ENCODE measurements around the gene PLAC8. TPM values are rescaled to one million over a fixed set of nuclear protein-coding genes. Genes with fewer than 3 reads are reported as not detected.
"Not testable (repeated sequence)": the region's sequence is repeated elsewhere in the genome, so short reads cannot be mapped to it uniquely, and the experiment has no call there.

Gene PLAC8
- total RNA-seq, 3 donors from 2014 or later: 1.1 to 7.9 (median 4.5) TPM

DNA sequence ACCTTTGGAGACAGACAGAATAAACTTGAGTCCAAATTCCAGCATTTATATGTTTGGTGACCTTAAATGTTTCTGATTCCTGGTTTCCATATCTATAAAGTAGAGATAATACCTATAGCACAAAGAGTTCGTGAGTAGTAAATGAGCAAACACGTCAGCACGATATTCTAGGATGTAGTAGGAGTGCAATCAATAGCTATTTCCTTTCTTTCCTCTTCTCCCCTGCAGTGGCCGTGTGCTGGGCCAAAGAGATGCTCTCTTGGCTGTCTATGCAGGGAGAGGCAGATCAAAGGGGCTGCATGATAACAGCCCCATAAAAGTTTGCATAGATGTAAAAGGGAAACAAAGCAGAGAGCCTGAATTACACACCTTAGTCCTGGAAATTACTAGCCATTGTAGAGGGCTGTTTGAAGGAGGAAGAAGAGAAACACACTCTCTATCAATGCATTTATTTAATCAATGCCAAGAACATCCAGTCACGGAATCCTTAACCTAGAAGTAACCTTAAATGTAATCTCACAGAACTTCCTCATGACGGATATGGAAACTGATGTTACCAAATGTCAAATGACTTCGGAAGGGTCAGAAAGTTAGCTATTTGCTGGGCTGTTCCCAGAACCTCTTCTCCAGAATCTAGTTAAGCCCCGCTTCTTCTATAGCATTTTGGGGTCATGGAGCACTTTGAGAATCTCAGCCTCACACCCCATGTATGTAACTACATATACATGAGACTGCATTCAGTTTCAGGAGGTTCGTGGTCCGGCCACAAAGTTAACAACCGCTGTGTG, 35.5 kb upstream of the PLAC8 start:
- no peak for DNase-seq (ENCODE audit: low spot score in 2 of 2)
- TF ChIP-seq POLR2AphosphoS5 (IDR thresholded peaks at IDR 0.05) (no peak), POLR2A (IDR thresholded peaks at IDR 0.05) (no peak)
- TF ChIP-seq, protein P1, sequence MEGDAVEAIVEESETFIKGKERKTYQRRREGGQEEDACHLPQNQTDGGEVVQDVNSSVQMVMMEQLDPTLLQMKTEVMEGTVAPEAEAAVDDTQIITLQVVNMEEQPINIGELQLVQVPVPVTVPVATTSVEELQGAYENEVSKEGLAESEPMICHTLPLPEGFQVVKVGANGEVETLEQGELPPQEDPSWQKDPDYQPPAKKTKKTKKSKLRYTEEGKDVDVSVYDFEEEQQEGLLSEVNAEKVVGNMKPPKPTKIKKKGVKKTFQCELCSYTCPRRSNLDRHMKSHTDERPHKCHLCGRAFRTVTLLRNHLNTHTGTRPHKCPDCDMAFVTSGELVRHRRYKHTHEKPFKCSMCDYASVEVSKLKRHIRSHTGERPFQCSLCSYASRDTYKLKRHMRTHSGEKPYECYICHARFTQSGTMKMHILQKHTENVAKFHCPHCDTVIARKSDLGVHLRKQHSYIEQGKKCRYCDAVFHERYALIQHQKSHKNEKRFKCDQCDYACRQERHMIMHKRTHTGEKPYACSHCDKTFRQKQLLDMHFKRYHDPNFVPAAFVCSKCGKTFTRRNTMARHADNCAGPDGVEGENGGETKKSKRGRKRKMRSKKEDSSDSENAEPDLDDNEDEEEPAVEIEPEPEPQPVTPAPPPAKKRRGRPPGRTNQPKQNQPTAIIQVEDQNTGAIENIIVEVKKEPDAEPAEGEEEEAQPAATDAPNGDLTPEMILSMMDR (IDR thresholded peaks at IDR 0.05): no peak
- no peaks in the 10 kb centered on the region for H3K4me1 ChIP-seq
- intact Hi-C loops (cut with DNase I; ENCODE audit: low total_unique reads): no loop called here
- no peaks in the 10 kb centered on the region for H3K9me3 ChIP-seq
- H3K27ac ChIP-seq: no peak overlapping the region
- no peaks in the 10 kb centered on the region for H3K36me3 ChIP-seq
- H3K4me3 ChIP-seq: no peak overlapping the region
- no peaks in the 10 kb centered on the region for H3K27me3 ChIP-seq

DNA sequence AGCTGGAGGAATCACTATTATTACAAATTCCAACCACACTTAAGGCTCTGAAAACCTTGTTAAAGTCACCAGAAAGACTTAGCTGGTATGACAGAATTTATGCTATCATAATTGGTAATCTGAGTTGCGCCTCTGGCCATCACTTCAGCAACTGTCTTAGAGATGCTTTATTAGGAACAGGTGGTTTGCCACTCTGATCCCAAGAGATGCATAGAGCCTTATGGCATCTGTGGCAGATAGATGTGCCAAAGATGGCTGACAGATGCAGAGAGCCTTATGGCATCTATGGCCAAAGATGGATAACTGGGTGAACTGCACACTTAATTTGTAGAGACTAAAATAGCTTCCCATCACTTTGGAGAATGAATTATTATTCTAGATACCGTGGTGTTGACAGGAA, 32.3 kb upstream of the PLAC8 start:
- no peak for DNase-seq (ENCODE audit: low spot score in 2 of 2)
- H3K4me1 ChIP-seq: no peaks in the 10 kb centered on the region
- TF ChIP-seq POLR2AphosphoS5 (IDR thresholded peaks at IDR 0.05) (no peak), POLR2A (IDR thresholded peaks at IDR 0.05) (no peak)
- TF ChIP-seq, protein P1 (IDR thresholded peaks at IDR 0.05): no peak
- H3K27ac ChIP-seq: no peak overlapping the region
- no peaks in the 10 kb centered on the region for H3K36me3 ChIP-seq
- no peaks in the 10 kb centered on the region for H3K27me3 ChIP-seq
- H3K4me3 ChIP-seq: no peak overlapping the region
- H3K9me3 ChIP-seq: no peaks in the 10 kb centered on the region
- intact Hi-C loops (cut with DNase I; ENCODE audit: low total_unique reads): no loop called here

DNA sequence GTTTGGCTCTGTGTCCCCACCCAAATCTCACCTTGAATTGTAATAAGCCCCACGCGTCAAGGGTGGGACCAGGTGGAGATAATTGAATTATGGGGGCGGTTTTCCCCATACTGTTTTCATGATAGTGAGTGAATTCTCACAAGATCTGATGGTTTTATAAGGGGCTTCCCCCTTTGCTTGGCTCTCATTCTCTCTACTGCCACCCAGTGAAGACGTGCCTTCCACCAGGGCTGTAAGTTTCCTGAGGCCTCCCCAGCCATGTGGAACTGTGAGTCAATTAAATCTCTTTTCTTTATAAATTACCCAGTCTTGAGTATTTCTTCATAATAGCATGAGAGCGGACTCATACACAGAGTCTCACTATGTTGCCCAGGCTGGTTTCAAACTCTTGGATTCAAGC, 31.2 kb upstream of the PLAC8 start:
- H3K9me3 ChIP-seq; H3K27ac ChIP-seq; H3K36me3 ChIP-seq; H3K4me1 ChIP-seq; H3K4me3 ChIP-seq; H3K27me3 ChIP-seq; intact Hi-C loops (cut with DNase I; ENCODE audit: low total_unique reads); DNase-seq (ENCODE audit: low spot score in 2 of 2): not testable (repeated sequence)

DNA sequence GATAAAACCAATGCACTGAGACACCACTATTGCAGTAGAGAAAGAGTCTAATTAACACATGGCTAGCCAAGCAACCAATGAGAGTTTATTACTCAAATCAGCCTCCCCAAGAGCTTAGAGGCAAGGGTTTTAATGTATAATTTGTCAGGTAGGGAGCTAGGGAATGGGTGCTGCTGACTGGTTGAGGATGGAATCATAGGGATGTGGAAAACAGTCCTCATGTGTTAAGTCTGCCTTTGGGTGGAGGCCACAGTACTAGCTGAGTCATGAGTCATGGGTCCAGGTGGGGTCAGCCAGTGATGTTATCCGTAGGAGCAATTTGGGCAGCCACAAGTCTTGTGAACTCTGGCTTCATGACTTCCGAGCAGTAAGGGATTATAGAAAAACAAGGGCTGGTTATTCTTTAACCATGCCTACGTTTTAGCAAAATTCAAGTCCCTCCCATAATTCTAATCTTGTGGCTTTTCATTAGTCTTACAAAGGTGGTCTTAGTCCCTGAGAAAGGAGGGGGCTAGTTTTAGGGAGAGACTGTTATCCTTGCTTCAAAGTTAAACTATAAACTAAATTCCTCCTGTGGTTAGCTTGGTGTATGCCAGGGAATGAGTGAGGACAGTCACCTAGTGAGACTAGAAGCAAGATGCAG, 25.1 kb upstream of the PLAC8 start:
- Histone ChIP-seq H3K27me3 (no peaks in the 10 kb centered on the region), H3K4me1 (no peaks in the 10 kb centered on the region), H3K4me3 (no peak overlapping the region), H3K36me3 (no peaks in the 10 kb centered on the region), H3K9me3 (peaks cover 0 to 19% of the 10 kb centered on the region in 2 donors), H3K27ac (no peak overlapping the region)
- TF ChIP-seq, protein P1 (IDR thresholded peaks at IDR 0.05): no peak
- no peak for TF ChIP-seq POLR2A (IDR thresholded peaks at IDR 0.05)
- no peak for TF ChIP-seq POLR2AphosphoS5 (IDR thresholded peaks at IDR 0.05)
- DNase-seq (ENCODE audit: low spot score in 2 of 2): no peak
- intact Hi-C loops (cut with DNase I; ENCODE audit: low total_unique reads): no loop called here

DNA sequence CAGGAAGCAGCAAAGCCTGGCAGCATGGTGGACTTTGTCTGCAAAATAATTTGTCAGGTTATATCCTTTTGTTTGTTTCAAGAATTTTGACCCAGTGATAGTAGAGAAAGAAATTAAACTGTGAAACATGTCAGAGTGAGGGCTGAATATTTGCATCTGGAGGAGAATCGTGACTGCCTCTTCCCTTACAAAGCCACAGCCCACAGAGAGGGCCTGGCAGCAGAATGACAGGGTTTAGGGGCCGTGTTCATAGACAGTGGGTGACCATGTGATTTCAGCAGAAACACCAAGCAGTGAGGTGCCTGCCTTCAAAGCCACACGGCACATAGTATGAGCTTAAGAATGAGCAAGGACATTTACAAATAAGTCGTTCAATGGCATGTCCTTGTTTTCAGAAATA, 24.4 kb upstream of the PLAC8 start:
- no peaks in the 10 kb centered on the region for H3K36me3 ChIP-seq
- no peak overlapping the region for H3K27ac ChIP-seq
- H3K27me3 ChIP-seq: no peaks in the 10 kb centered on the region
- no peak for DNase-seq (ENCODE audit: low spot score in 2 of 2)
- H3K4me3 ChIP-seq: no peak overlapping the region
- TF ChIP-seq POLR2AphosphoS5 (IDR thresholded peaks at IDR 0.05) (no peak), POLR2A (IDR thresholded peaks at IDR 0.05) (no peak)
- TF ChIP-seq, protein P1 (IDR thresholded peaks at IDR 0.05): no peak
- peaks cover 0 to 19% of the 10 kb centered on the region in 2 donors for H3K9me3 ChIP-seq
- H3K4me1 ChIP-seq: no peaks in the 10 kb centered on the region
- intact Hi-C loops (cut with DNase I; ENCODE audit: low total_unique reads): no loop called here
